GM18870 (cell line): ENCODE data around the gene CACNG1.

Experiments
- ATAC-seq: cut with Tn5 transposase; IDR thresholded peaks from one replicate; pipeline ENCODE4 v1.9.1; 2021; ENCODE audit warnings: moderate library complexity; ENCODE audit not compliant: unreplicated experiment

The CACNG1 gene, protein sequence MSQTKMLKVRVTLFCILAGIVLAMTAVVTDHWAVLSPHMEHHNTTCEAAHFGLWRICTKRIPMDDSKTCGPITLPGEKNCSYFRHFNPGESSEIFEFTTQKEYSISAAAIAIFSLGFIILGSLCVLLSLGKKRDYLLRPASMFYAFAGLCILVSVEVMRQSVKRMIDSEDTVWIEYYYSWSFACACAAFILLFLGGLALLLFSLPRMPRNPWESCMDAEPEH

DNA sequence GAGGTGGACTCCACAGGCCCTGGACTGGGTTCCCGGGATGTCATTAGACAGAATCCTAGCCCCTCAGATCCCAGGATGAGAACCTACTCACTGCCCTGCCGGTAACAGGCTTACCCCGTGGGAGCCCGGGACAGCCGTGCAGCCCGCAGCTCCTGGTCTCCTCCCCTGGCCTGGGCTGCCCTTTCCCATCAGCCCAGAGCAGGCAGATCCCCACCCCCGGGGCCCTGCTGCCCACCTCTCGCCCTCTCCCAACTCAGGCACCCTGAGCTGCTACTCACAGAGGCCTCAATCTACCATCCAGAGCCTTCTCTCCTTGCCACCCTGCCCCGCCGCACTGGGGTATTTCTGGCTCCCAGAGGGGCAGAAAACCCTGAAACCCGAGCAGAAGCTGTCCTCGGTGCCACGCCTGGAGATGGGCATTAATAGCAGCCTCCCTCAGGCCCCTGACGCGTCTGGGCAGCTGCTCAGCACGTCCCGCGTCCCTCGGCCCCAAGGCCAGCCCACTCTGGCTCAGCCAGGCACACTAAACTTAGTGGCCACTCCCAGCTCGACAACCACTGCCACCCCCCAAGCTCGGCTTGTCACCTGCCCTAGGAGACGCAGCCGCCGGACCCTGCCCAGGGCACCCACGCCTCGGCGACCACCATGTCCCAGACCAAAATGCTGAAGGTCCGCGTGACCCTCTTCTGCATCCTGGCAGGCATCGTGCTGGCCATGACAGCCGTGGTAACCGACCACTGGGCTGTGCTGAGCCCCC lies at the start of gene CACNG1:
Gene CACNG1 (plus strand): TSS at position 539 of the 757 bp plus-strand sequence. CDS start 107 bp downstream, at position 646.
- ATAC-seq: no peak

DNA sequence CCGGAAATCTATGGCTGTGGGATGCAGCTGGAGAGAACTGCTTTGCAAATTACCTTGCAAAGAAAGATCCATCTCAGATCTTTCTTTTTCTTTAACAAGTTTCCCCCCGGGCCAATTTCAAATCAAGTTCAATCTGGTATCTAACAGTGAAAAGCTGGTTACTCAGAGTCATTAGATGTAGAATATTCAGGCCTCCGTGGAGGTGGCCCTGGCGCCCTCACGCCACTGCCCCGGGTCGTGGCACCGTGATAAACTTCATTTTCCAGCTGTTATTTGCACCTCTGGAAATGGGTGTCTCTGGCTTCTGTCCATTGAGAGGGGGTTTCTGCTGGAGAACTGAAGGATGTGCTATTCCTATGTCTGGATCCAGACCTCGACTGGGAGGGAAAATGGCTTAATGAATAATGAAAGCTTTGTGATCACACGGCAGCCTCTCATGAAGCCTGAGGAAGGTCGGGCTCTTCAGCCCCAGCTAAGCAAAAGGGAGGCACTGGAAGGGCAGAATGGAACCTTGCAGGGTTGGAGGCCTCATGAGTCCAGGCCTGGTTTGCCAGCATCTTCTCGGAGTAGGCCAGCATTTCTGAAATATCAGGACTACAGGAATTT lies 49.3 kb upstream of the CACNG1 start:
- ATAC-seq: no peak

DNA sequence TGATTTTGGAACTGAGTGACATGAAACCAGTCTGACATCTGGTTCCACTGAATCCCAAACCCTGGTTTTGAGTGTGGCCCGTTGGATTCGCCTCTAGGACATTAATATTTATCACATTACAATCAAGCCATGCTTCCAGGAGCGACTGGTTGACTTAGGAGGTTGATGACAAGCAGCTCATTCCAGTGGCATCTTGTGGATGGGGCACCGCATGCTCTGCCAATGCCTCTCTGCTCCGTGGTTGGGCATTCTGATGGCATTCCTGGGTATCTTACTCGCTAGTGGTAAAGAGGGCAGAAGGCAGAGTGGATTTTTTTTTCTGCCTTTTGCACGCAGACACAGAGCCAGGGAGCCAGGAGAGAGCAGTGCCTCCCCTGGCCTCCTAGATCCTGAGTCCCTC lies 48.4 kb upstream of the CACNG1 start:
- ATAC-seq: no peak

DNA sequence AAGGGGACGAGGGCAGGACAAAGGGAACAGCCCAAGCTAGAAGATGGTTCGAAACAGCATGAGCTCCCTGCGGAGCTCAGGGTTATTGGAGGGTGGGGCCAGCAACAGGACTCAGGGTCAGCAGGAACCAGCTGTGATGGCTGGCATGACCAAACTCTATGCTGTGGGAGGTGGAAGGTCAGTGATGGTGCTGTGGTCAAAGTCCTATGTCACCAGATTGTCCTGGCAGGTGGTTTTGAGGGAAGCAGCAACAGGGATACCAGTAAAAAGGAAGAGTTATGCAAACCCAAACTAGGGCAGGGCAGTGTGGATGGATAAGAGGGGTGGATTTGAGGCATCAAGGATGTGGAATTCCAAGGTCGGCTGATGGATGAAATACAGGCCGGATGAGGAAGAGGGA lies 47.4 kb upstream of the CACNG1 start:
- ATAC-seq: no peak

DNA sequence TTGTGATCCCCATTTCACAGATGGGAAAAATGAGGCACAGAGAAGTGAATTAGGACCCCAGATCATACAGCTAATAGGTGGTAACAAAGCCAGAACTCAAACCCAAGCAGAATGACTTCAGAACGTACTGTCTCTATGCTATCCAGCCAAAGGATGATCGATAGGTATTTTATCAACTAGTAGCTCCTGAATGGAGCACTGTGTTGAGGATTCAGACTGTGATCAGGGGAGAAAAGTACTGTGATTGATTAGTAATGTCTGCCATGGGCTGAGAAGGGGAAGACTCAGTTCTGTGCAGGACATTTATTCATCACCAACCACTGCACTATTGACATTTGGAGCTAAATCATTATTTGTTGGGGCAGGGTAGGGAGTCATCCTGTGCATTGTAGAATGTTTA lies 41.1 kb upstream of the CACNG1 start:
- ATAC-seq: no peak

DNA sequence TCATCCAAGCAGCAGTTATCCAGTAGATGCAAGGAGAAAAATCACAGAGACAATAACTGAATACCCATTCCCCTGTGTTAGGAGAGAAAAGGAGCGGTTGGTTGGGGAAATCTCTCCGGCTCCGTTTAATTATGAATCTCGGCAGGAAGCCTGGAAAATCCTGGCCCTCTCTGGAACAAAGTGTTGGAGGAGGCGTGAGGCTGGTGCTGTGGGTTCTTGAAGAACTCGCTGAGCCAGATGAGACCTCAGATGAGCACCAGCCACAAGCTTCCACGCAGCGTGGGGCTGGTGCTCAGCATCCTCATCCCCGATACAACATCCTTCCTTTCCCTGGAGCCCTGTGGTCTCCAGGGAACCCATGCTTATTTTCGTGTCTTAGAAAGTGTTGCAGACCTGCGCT lies 40.2 kb upstream of the CACNG1 start:
- no peak for ATAC-seq

DNA sequence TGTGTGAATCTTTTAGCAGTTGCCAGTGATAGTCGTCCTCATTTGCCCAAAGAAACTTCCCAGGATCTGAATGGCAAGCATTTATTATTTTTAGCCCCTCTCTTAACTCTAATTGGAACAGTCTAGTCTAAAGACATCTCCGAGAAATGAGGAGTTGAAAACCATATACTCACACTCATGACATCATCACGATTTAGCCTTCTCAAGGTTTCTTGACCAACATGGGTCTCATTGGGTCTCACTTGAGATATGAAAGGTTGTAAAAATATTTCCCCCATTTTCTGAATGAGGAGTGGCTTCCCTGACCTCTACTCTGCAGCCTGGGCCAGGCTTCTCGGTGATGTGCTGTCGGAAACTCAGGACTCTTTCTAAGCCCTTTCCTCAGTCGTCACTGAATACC lies 37.1 kb upstream of the CACNG1 start:
- ATAC-seq: no peak

DNA sequence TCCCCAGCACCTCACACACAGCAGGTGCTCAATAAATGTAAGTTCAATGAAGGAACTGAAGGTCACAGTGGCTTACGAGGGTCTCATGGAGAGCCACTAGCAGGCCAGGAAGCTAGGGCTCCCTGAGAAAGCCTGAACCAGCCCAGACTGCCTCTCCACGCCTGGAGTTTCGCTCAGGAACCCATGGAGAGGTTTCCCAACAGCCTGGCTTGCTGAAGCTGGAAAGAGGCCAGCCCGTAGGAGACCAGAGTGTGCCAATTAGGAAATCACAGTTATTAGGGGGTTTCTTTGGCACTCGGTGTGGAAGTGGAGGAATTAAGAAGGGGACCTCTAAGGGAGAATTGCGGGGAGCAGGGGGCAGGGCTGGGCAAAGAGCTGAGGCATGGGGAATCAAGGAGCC lies 36.3 kb upstream of the CACNG1 start:
- ATAC-seq: no peak

DNA sequence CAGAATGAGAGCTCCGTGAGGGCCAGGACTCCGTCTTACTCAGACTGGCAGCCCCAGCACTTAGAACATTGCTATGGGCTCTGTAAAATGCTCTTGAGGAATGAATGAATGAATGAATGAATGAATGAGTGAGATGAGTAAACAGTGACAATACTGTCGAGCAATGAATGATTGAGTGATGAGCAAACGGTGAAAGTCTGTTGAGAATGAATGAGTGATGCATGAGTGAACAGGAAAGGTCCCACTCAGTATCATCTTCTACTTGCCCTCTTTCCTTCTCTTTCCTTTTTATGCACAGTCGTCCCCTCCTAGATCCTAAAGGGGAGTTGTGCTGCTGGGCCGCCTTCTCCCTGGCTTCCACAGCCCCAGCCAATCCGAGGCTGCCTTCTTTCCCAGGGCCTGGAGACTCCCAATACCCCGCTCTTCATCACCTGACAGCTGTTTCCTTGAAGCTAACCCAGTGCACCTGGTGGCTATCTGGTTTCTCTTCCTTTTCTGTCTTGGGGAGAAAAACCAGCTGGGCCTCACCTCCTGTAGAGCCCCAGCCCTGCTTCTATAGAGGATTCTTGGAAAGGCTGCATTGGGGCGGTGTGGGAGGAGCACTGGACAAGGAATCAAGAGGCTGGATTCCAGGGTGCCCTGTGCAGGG lies 32.7 kb upstream of the CACNG1 start:
- ATAC-seq: no peak

DNA sequence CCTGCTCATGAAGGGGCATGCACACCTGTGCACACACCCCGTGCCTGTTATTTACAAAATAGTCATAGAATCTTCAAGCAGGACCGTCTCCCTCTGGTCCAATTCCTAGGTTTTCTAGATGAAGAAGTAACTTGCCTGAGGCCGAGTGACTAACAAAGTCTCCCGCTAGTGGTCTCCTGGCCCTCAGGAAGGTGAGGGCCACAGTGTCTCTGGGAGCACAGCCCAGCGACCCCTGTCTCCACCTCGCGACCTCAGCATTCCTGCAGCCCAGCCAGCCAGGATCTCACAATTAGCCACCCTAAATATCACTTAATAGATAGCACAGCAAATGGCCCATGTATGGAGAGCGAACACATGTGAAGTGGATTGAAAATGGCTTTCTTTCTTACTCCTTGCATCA lies 30.5 kb upstream of the CACNG1 start:
- ATAC-seq: no peak

DNA sequence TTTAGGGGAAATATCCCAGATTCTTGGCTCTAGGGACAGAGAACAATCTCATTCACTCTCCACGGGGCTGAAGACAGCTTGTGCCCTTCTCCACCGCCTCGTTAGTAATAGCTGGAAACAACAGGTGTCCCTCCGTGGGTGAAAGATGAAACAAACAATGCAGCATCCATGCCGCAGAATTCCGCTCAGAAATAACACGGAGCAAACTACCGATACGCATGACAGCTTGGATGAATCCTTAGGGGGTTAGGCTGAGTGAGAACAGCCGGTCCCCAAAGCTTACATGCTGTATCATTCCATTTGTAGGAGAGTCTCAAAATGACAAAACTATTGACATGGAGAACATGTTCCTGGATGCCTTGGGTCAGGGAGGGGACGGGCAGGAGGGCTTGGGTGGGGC lies 29.4 kb upstream of the CACNG1 start:
- no peak for ATAC-seq

DNA sequence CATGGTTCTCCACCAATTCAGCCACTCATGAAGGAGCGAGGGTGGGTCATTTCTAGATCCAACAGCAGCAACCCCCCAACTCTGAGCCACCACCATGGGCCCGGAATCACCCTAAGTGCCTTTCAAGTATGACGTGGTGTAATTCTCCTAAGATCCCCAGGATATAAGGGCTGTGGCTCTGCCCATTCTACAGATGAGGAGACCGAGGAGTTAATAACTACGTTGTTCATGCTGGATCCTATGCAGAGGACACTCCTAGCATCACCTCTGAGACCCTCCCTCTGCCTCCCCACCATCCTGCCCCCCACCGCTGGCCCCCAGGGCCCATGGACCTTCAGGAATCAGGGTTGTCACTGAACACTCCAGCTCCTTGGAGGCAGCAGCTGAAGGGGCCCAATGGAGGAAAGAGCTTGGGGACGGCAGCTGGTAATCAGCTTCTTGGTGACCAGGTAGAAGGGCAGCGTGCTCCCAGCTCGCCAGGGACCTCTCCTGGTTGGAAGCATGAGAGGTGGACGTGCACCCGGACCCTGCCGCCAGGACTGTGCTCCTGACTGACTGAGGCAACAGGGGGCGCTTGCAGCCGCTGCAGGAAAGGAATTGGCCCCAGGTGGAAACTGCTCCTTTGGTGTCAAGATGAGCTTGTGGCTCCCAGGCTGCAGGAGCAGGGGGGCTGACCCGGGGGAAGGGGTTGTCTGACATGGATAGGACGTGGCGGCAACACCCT lies 28.2 kb upstream of the CACNG1 start:
- ATAC-seq: no peak

DNA sequence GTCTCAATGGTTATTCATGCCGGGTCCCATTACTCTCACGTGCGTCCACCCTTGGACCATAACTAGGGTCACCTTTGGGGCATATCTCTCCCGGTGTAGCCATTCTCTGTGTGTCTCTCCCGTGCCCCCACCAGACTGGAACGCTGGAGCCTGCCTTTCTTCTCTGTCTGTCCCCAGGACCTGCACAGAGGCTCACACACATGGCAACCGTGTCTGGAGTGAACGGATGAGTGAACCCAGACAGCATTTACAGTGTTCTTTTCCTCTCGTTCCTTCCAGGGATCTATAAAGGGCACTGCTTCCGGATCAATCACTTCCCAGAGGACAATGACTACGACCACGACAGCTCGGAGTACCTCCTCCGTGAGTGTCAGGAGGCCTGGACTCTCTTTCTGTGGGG lies 26.4 kb upstream of the CACNG1 start:
- no peak for ATAC-seq

DNA sequence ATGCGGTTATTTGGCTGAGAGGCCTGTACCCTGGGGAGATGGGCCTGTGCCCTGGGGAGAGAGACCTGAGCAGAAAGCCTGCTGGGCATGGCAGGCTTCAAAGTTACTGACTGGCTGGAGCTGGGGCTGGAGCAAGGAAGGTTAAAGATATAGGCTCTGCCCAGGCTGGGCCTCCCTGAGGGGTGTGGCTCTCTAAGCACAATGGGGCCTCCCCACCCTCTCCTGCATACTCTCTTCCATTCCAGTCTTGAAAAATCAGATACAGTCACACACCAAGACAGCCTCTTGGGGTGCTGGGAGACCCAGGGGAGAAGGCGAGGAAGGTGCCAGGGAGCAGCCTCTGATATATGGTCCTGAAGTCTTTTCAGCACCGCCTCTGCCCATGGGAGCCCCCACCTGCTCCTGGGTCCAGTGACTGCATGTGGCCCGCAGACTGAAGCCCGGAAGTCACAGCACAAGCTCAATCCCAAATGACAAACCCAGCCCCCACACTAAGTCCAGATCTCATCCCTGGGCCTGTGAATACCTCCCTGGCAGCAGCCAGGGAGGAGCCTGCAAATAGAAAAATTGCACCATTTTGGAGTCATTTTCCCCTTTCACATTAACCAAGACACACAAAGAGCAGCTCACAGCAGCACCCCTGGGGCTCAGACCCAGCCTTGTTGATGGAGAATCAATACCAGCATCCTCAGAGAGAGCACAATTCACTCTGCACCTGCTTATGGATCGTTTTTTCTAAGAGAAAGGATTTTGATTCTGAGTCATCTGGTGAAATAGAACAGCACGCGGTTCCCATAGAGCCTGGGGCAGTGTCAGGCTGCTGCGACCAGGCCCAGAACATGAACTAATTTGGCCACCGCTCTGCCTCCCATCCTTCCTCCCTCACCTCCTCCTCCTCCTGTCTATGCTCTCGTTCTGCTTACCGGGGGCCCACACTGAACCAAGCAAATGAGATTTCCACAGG lies 25.6 kb upstream of the CACNG1 start:
- ATAC-seq: no peak

DNA sequence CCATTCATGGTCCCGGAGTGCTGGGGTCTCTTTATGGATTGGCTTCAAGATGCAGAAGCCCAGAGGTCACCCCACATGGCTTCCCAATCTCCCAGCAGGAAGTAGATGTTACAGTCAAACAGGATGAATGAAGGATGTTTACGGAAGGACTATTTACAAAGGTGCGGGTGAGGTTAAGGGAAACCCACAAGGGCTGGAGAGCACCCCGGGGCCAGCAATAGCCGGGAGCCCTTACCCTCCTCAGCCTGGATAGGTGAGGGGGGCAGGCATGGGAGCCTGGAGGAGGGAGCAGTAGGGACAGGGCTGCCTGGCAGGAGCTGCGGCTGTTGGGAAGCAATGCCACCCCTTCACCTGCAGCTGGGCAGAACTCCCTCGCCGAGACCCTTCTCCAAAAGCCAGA lies 24.5 kb upstream of the CACNG1 start:
- ATAC-seq: no peak

DNA sequence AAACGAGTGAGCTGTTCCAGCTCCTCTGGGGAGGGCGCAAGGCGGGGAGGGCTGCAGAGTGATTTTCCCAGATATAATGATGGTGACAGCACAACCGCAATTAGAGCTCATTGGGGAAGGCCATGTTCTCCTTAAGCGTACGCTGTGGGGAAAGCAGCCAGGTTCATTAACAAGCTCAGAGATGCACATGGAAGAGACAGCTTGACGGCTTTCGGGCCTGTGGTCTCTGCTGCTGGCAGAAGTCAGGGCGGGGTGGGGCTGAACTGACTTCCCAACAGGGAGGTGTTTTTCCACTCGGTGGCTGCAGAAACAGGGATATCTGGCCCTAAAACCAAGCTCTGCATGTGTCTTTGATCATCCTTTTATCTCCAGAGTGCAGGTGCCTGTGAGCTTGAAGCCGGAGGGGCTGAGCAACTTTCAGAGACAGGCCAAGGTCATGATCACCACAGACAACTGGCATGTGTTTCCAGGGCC lies 24.0 kb upstream of the CACNG1 start:
- no peak for ATAC-seq

DNA sequence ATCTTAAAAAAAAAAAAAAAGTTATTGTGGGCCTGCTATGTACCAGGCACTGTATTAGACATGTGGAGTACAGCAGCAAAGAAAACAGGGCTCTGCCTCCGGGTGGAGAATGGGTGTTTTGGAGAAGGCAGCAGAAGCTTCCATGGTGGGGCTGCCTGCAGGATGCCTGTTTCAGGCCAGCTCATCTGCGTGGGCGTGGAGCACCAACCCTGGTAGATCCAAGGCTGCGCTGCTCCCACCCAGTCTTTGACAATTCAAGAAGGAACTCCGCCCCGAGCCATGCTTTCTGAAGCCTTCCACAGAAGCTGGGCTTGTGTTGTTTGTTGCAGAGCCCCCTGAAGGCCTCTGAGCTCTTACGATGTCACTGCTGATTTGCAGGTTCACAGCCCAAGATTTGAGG lies 23.2 kb upstream of the CACNG1 start:
- no peak for ATAC-seq

DNA sequence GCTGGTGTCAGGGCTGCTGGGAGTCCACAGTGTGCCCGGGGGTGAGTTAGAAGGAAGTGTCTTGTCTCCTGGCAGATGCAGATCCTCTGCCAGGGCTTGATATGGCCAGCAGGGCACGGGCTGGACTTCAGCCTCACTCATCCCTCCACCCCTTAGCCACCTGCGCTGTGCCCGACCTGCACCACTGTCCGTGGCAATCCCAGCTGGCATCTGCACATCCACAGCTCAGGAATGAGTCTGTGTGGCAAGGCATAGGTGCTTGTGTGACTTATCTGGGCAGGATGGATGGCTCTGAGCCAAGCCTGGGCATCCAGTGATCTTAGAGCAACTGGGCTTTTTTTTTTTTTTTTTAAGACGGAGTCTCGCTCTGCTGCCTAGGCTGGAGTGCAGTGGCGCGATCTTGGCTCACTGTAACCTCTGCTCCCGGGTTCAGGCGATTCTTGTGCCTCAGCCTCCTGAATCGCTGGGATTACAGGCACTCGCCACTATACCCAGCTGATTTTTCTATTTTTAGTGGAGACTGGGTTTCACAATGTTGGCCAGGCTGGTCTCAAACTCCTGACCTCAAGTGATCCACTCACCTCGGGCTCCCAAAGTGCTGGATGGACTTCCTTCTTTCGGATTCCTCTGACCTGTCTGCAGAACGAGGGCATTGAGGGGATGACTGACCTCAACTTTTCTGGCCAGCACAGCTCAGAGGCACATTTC lies 22.5 kb upstream of the CACNG1 start:
- no peak for ATAC-seq

DNA sequence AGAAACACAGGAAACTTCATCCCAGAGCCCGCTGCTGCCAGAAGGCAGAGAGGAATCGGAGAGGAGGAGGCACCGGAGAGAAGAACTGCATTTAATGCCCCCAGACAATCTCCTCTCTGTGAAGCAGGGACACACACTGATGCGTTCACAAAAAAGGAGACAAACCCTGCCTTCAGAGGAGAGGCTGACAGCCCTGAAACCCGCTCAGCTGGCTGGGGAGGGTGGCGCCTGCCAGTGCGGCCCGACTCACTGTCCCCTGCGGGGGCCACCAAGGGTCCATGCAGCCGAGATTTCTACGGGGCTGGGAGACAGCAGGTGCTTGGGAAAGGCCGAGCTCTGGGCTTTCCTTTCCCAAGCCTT lies 21.9 kb upstream of the CACNG1 start:
- no peak for ATAC-seq
